Activated CD8-positive, alpha-beta T cell treated with anti-CD3 and anti-CD28 coated beads, Interleukin-2, amount 10 ng/mL, durations not matched to agents 7 days and 5 days (primary cell): ENCODE measurements around the gene SPEM2. TPM values are rescaled to one million over a fixed set of nuclear protein-coding genes. Genes with fewer than 3 reads are reported as not detected.

Source experiments
- ATAC-seq: fragments of 150-1000 bp; cut with Tn5 transposase; one replicate; pipeline ENCODE4 v1.10.0; 2021; ENCODE audit warnings: moderate library complexity
- CTCF ChIA-PET: fragments of 350-600 bp; sonication (Branson Sonifier 250); formaldehyde crosslinking; loops from one replicate; lab custom pipeline; 2021; ENCODE audit warnings: antibody characterized with exemption; lab: Charles Lee
- POLR2A ChIA-PET: fragments of 350-600 bp; sonication (Branson Sonifier 250); formaldehyde crosslinking; loops from one replicate; lab custom pipeline; 2021; ENCODE audit warnings: antibody characterized with exemption; lab: Charles Lee
- DNase-seq: peaks from one replicate; pipeline ENCODE4 v3.0.0-alpha.2; 2020
- H3K27ac Mint-ChIP-seq: one replicate; pipeline ENCODE4 v1.8.0; 2021; ENCODE audit warnings: mild to moderate bottlenecking, mixed read lengths
- H3K27me3 Mint-ChIP-seq: one replicate; pipeline ENCODE4 v1.8.0; 2021; ENCODE audit warnings: low read depth, mixed read lengths
- H3K36me3 Mint-ChIP-seq: one replicate; pipeline ENCODE4 v1.8.0; 2021; ENCODE audit warnings: low read depth, mixed read lengths
- H3K4me1 Mint-ChIP-seq: one replicate; pipeline ENCODE4 v1.8.0; 2021; ENCODE audit warnings: low read depth, mixed read lengths
- H3K4me3 Mint-ChIP-seq: one replicate; pipeline ENCODE4 v1.8.0; 2021; ENCODE audit warnings: mild to moderate bottlenecking, mixed read lengths
- H3K9me3 Mint-ChIP-seq: one replicate; pipeline ENCODE4 v1.8.0; 2022; ENCODE audit warnings: mixed read lengths; ENCODE audit not compliant: insufficient read depth
- total RNA-seq, 2 experiments: library from RNA; stranded (reverse); gene quantifications; one replicate each; pipeline ENCODE4 v1.2.3, GENCODE V29; 2021

The SPEM2 gene
- total RNA-seq, 2 experiments from 2014 or later, result not detected

DNA sequence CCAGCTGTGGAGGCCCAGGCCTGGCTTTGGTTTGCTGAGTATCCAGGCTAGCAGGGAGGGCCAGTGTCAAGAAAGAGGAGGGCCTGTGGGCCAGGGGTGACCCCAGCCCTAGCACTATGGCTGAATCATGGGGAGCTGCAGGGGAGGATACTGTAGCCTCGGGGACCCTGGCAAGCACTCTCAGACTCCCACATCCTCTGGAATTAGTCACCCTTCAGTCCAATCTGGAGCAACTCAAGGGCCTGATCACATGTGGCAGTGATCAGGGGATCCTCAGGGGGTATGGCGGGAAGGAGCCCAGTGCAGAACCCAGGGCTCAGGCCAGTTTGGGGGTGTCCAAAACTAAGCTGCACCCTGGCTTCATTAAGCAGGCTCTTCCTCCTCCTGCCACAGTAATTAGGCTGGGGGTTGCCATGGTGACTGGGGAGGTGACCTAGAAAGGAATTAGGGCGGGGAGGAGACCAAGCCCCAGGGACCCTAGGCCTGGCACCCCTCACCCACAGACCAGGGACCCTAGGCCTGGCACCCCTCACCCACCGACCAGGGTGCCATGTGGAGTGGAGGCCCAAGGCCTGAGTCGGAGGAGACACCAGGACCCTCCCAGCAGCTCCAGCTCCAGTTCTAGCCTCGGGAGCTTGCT is 11.9 kb upstream of the SPEM2 start:
- Mint-ChIP-seq H3K27me3 (no peaks in the 10 kb centered on the region), H3K4me1 (no peaks in the 10 kb centered on the region), H3K9me3 (no peaks in the 10 kb centered on the region), H3K4me3 (no peak overlapping the region), H3K27ac (no peak overlapping the region), H3K36me3 (no peaks in the 10 kb centered on the region)
- no peak for ATAC-seq
- DNase-seq, result no peak
- POLR2A ChIA-PET, result interaction anchor here (1.1 kb wide), 1 partner anchor 9 kb away, joined by 3 read pairs; the partner anchor contains the start of gene TMEM256
- CTCF ChIA-PET, result no interaction called here

DNA sequence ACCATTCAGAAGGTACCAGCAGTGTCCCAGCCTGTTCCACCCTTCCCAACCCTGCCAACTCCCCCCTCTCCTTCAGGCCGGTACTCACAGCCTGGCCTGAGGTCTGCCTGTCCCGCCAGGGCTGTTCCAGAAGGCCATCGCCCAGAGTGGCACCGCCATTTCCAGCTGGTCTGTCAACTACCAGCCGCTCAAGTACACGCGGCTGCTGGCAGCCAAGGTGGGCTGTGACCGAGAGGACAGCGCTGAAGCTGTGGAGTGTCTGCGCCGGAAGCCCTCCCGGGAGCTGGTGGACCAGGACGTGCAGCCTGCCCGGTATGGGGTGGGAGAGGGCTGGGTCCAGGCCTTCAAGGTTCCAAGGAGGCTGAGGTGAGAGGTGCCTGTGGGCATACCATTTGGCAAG is 10.6 kb upstream of the SPEM2 start:
- Mint-ChIP-seq H3K4me3 (no peak overlapping the region), H3K4me1 (no peaks in the 10 kb centered on the region), H3K27me3 (no peaks in the 10 kb centered on the region), H3K36me3 (no peaks in the 10 kb centered on the region), H3K27ac (no peak overlapping the region), H3K9me3 (no peaks in the 10 kb centered on the region)
- POLR2A ChIA-PET, result no interaction called here
- CTCF ChIA-PET, result no interaction called here
- ATAC-seq, result no peak
- no peak for DNase-seq

DNA sequence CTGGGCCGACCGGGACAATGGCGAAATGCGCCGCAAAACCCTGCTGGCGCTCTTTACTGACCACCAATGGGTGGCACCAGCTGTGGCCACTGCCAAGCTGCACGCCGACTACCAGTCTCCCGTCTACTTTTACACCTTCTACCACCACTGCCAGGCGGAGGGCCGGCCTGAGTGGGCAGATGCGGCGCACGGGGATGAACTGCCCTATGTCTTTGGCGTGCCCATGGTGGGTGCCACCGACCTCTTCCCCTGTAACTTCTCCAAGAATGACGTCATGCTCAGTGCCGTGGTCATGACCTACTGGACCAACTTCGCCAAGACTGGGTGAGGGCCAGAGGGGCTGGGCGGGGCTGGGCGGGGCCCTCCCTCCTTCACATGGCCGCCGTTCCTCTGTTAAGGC is 9.6 kb upstream of the SPEM2 start:
- Mint-ChIP-seq H3K9me3 (no peaks in the 10 kb centered on the region), H3K4me1 (no peaks in the 10 kb centered on the region), H3K27ac (no peak overlapping the region), H3K27me3 (no peaks in the 10 kb centered on the region), H3K36me3 (no peaks in the 10 kb centered on the region), H3K4me3 (no peak overlapping the region)
- no peak for DNase-seq
- ATAC-seq, result no peak
- CTCF ChIA-PET, result no interaction called here
- POLR2A ChIA-PET, result no interaction called here

DNA sequence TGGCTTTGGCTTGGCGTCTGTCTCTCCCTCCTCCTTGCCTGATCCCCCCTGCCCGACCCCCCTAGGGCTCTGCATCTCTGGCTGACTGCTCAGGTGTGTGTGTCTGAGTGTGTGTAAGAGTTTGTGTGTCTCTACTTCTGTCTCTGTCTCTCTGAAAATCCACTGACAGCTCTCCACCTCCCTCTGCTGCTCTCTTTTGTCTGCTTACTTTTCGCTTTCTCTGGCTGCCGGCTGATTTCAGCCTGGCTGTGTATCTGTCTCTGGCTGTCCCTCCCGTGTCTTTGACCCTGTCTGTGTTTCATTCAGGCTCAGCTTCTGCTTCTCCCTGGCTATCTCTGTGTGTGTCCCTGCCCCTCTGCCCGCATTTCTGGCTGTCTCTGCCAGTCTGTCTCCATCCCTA is 9.1 kb upstream of the SPEM2 start:
- CTCF ChIA-PET, result no interaction called here

DNA sequence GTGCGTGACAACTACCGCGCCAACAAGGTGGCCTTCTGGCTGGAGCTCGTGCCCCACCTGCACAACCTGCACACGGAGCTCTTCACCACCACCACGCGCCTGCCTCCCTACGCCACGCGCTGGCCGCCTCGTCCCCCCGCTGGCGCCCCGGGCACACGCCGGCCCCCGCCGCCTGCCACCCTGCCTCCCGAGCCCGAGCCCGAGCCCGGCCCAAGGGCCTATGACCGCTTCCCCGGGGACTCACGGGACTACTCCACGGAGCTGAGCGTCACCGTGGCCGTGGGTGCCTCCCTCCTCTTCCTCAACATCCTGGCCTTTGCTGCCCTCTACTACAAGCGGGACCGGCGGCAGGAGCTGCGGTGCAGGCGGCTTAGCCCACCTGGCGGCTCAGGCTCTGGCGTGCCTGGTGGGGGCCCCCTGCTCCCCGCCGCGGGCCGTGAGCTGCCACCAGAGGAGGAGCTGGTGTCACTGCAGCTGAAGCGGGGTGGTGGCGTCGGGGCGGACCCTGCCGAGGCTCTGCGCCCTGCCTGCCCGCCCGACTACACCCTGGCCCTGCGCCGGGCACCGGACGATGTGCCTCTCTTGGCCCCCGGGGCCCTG is 8.3 kb upstream of the SPEM2 start:
- Mint-ChIP-seq H3K4me1 (no peaks in the 10 kb centered on the region), H3K9me3 (no peaks in the 10 kb centered on the region), H3K27me3 (no peaks in the 10 kb centered on the region), H3K4me3 (no peak overlapping the region), H3K36me3 (no peaks in the 10 kb centered on the region), H3K27ac (no peak overlapping the region)
- CTCF ChIA-PET, result no interaction called here
- ATAC-seq (no peak), DNase-seq (no peak)
- POLR2A ChIA-PET, result no interaction called here

More for the DNA sequence above, 9.1 kb upstream of the SPEM2 start:
- no peaks in the 10 kb centered on the region for H3K36me3 Mint-ChIP-seq
- no peaks in the 10 kb centered on the region for H3K4me1 Mint-ChIP-seq
- H3K27ac Mint-ChIP-seq, result no peak overlapping the region
- ATAC-seq (no peak), DNase-seq (no peak)
- H3K9me3 Mint-ChIP-seq, result no peaks in the 10 kb centered on the region
- POLR2A ChIA-PET, result no interaction called here
- no peaks in the 10 kb centered on the region for H3K27me3 Mint-ChIP-seq
- no peak overlapping the region for H3K4me3 Mint-ChIP-seq

DNA sequence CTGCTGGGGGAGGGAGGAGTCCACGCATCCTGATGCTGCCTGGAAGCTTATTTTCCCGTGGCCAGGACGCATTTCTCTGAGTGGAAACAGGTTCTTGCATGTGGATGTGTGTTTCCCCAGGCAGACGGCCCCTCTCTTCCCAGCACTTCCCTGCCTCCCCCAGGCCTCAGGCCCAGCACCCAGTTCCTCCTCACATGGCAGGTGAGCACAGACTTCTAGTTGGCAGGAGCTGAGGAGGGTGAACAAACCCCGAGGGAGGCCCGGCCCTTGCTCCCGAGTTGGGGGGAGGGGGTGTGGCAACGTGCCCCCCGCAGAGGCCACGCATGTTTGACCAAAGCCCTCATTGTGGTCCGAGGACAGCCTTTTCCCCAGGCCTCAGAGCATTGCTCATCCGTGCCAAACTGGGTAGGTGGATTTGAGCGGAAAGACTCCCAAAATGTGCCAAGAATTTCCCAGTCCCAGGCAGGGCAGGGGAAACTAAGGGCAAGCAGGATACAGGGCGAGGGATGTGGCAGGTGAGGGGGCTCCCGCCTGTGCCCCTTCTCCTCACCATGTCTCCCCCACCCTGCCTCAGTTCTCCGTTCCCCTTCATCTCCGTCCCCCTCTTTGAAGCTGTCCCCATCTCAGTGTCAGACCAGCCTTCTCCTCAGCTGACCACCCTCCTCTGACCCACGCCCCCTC is 6.8 kb upstream of the SPEM2 start:
- ATAC-seq, result no peak
- no peaks in the 10 kb centered on the region for H3K36me3 Mint-ChIP-seq
- no peak overlapping the region for H3K27ac Mint-ChIP-seq
- no peaks in the 10 kb centered on the region for H3K9me3 Mint-ChIP-seq
- no peak for DNase-seq
- no peaks in the 10 kb centered on the region for H3K4me1 Mint-ChIP-seq
- ChIA-PET POLR2A (no interaction called here), CTCF (no interaction called here)
- no peaks in the 10 kb centered on the region for H3K27me3 Mint-ChIP-seq
- no peak overlapping the region for H3K4me3 Mint-ChIP-seq

DNA sequence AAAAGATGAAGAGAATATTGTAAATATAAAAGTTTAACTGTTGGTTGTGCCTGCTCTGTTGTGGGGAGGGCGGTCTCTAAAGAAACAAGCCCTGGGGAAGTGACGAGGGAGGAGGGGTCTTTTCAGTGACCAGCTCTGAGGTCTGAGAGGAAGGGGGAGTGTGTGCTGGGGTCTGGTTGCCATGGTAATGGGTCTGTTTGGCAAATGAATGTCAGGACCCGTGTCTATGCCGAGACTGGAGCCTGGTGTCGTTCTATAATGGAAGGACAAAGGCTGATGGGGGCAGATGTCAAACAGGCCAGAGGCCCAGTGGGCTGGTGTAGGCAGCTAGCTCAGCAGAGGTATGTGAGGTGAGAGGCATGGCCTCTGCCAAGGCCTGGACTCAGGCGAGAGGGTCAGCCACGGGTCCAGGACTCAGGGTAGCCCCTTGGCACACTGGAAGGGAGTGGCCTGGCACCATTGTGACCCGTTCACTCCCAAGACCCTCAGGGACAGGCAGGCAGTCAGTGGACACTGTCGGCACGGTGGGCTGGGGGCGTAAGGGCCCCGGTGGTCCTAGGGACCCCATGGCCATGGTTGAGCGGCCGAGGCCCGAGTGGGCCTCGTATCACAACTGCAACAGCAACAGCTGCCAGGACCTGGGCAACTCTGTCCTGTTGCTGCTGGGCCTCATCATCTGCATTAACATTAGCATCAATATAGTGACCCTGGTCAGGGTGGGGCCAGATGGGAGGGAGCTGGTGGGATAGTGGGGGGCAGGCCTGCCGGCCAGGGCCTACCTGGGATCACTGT is 5.4 kb upstream of the SPEM2 start, which contains the start of gene SPEM1:
Gene SPEM1 (plus strand): TSS at position 506 of the 792 bp plus-strand sequence. CDS start 61 bp downstream, at position 567.
- H3K36me3 Mint-ChIP-seq, result no peaks in the 10 kb centered on the region
- CTCF ChIA-PET, result interaction anchor here (1.7 kb wide), 1 partner anchor 17 kb away, joined by 5 read pairs; no protein-coding TSS in a partner anchor
- ATAC-seq, result no peak
- no peaks in the 10 kb centered on the region for H3K27me3 Mint-ChIP-seq
- H3K4me1 Mint-ChIP-seq, result no peaks in the 10 kb centered on the region
- DNase-seq, result no peak
- H3K9me3 Mint-ChIP-seq, result no peaks in the 10 kb centered on the region
- H3K27ac Mint-ChIP-seq, result no peak within 1 kb of the TSS
- POLR2A ChIA-PET, result interaction anchor here (0.7 kb wide), 1 partner anchor 12 kb away, joined by 3 read pairs; no protein-coding TSS in a partner anchor
- H3K4me3 Mint-ChIP-seq, result no peak within 1 kb of the TSS

DNA sequence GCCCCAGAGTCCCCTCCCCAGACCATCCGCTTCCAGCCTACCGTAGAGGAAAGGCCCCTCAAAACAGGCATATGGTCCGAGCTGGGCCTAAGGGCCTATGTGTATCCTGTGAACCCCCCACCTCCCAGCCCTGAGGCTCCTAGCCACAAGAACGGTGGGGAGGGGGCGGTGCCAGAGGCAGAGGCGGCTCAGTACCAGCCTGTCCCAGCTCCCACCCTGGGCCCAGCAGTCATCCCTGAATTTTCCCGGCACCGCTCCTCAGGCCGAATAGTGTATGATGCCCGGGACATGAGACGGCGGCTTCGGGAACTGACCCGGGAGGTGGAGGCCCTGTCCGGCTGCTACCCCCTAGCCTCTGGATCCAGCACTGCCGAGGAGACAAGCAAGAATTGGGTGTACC is 4.2 kb upstream of the SPEM2 start:
- DNase-seq, result no peak
- ChIA-PET POLR2A (no interaction called here), CTCF (interaction anchor here (1.7 kb wide), 1 partner anchor 15 kb away, joined by 5 read pairs; no protein-coding TSS in a partner anchor)
- no peak overlapping the region for H3K4me3 Mint-ChIP-seq
- H3K4me1 Mint-ChIP-seq, result no peaks in the 10 kb centered on the region
- no peaks in the 10 kb centered on the region for H3K9me3 Mint-ChIP-seq
- no peak overlapping the region for H3K27ac Mint-ChIP-seq
- no peaks in the 10 kb centered on the region for H3K36me3 Mint-ChIP-seq
- no peaks in the 10 kb centered on the region for H3K27me3 Mint-ChIP-seq
- no peak for ATAC-seq

DNA sequence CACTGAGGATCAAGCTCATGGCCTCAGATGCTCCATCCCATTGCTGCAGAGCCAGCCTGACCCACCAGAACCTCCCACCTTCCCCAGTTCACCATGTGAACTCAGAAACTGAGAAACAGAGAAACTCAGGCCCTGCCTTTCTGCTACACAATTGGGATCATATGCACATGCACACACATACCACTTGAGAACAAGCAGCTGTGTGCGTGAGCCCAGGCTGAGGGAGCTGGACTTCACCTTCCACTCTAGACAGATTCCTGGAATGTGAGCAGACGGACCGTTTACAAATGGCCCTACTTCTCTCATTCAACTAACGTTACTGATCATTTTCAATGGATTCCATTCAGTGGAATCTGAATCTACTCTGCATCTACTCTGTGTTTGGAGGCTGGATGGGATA is 1.7 kb upstream of the SPEM2 start:
- no peak overlapping the region for H3K4me3 Mint-ChIP-seq
- no peak for DNase-seq
- no peaks in the 10 kb centered on the region for H3K27me3 Mint-ChIP-seq
- POLR2A ChIA-PET, result no interaction called here
- H3K27ac Mint-ChIP-seq, result peak overlapping the region; percentile 3
- H3K36me3 Mint-ChIP-seq, result no peaks in the 10 kb centered on the region
- H3K9me3 Mint-ChIP-seq, result no peaks in the 10 kb centered on the region
- CTCF ChIA-PET, result interaction anchor here (1.7 to 4.4 kb wide), 2 partner anchors 12 to 68 kb away, joined by 4 to 15 read pairs; partner anchors contain the start of gene TMEM102
- H3K4me1 Mint-ChIP-seq, result no peaks in the 10 kb centered on the region
- ATAC-seq, result no peak

DNA sequence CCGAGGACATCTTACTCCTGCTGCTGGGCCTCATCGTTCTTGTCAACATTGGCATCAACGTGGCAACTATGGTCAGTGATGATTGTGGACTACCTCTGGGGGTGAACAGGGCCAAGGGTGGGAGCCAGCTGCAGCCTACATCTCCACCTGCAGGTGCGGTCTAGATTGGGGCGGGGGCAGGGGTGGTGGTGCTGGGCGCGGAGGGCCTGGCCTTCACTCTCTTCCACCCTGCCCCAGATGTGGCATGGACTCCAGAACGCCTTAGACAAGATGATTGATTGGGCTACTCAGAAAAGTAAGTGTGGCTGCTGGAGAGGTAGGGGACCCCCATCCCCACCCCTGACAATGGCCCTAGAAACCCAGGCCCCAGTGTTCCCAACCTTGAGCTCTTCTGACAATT is 340 bp downstream of the SPEM2 start:
- DNase-seq (no peak), ATAC-seq (no peak)
- POLR2A ChIA-PET, result interaction anchor here (0.7 kb wide), 1 partner anchor 10 kb away, joined by 3 read pairs; no protein-coding TSS in a partner anchor
- CTCF ChIA-PET, result interaction anchor here (4.4 kb wide), 1 partner anchor 10 kb away, joined by 15 read pairs; the partner anchor contains the start of gene TMEM102
- Mint-ChIP-seq H3K4me1 (no peaks in the 10 kb centered on the region), H3K36me3 (no peaks in the 10 kb centered on the region), H3K27ac (no peak overlapping the region), H3K4me3 (no peak overlapping the region), H3K9me3 (no peaks in the 10 kb centered on the region), H3K27me3 (no peaks in the 10 kb centered on the region)

DNA sequence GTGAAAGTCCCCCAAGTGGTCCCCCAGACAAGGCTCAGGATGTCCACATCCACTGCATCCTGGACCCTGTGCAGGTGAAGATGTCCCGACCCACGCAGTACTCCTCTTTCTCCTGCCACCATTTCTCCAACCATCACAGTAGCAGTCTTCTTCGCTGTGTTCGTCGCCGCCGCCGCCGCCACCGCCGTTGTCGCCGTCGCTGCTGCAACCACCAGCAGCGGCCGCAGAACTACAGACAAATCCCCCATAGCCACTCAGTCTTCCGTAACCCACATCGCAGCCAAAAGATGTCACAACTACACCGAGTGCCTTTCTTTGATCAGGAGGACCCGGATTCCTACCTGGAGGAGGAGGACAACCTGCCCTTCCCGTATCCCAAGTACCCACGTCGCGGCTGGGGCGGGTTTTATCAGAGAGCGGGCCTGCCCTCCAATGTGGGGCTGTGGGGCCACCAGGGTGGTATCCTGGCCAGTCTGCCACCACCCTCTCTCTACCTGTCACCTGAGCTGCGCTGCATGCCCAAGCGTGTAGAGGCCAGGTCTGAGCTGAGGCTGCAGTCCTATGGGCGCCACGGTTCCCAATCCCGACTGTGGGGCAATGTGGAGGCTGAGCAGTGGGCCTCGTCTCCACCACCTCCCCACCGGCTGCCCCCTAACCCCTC is 917 bp downstream of the SPEM2 start:
- ChIA-PET POLR2A (no interaction called here), CTCF (interaction anchor here (4.4 kb wide), 1 partner anchor 9 kb away, joined by 15 read pairs; the partner anchor contains the start of gene TMEM102)
- Mint-ChIP-seq H3K9me3 (no peaks in the 10 kb centered on the region), H3K27me3 (no peaks in the 10 kb centered on the region), H3K4me3 (no peak overlapping the region), H3K36me3 (no peaks in the 10 kb centered on the region), H3K4me1 (no peaks in the 10 kb centered on the region), H3K27ac (no peak overlapping the region)
- no peak for DNase-seq
- no peak for ATAC-seq
